K562 (cell line): ENCODE measurements around the gene SPATA31D1.

Experiments used
- AFF1 ChIP-seq, 2 experiments: fragments of 450-650 bp; IDR thresholded peaks; 2 replicates each; pipeline ENCODE4 v1.6.1; 2018; ENCODE audit warnings: mild to moderate bottlenecking in 2 of 2, low read depth in 1 of 2; ENCODE audit not compliant: partially characterized antibody in 2 of 2
- BHLHE40 ChIP-seq: IDR thresholded peaks from 2 replicates; pipeline ENCODE4 v1.6.1; 2011; ENCODE audit warnings: low read length, improper control_type of control experiment
- CREB5 ChIP-seq: fragments of 250-450 bp; sonication (Bioruptor Pico); IDR thresholded peaks from 2 replicates; pipeline ENCODE4 v1.5.0; 2020; ENCODE audit warnings: mild to moderate bottlenecking
- CTCF ChIP-seq, 3 experiments: IDR thresholded peaks in 2 of 3; conservative IDR thresholded peaks in 1 of 3; 2 replicates each; pipeline ENCODE4 v1.5.1; 2011 to 2012; ENCODE audit warnings: low read length in 3 of 3, mild to moderate bottlenecking in 3 of 3, control low read depth in 2 of 3, improper control_type of control experiment in 1 of 3, inconsistent platforms in 1 of 3, low read depth in 1 of 3, mixed read lengths in 1 of 3, moderate library complexity in 1 of 3; ENCODE audit not compliant: insufficient read depth in 2 of 3
- GTF2F1 ChIP-seq: IDR thresholded peaks from 2 replicates; pipeline ENCODE4 v1.6.1; 2011; ENCODE audit warnings: low read depth, low read length, improper control_type of control experiment
- MAFK ChIP-seq: IDR thresholded peaks from 2 replicates; pipeline ENCODE4 v1.6.1; 2011; ENCODE audit warnings: low read length, improper control_type of control experiment
- MYC ChIP-seq, 2 experiments: fragments of 250-450 bp in 1 of 2; sonication (Bioruptor Pico) in 1 of 2; IDR thresholded peaks; 2 replicates each; pipeline versions ENCODE4 v1.5.1 to v1.6.1; 2012 to 2021; ENCODE audit warnings: low read depth in 2 of 2, borderline replicate concordance in 1 of 2, improper control_type of control experiment in 1 of 2, low read length in 1 of 2, mild to moderate bottlenecking in 1 of 2, moderate library complexity in 1 of 2
- POLR2A ChIP-seq: fragments of 450-650 bp; conservative IDR thresholded peaks from 2 replicates; pipeline ENCODE4 v1.6.1; 2016
- SMC3 ChIP-seq: conservative IDR thresholded peaks from 2 replicates; pipeline ENCODE4 v1.6.1; 2011; ENCODE audit warnings: low read depth, low read length, improper control_type of control experiment; ENCODE audit not compliant: insufficient read depth

- TF ChIP-seq CTCF (IDR thresholded peaks at IDR 0.05 in 2 of 3, conservative IDR thresholded peaks at IDR 0.05 in 1 of 3; ENCODE audit: insufficient read depth in 2 of 3, low read depth in 1 of 3, low read length in 3 of 3) = no peak
- no peak for TF ChIP-seq AFF1 (IDR thresholded peaks at IDR 0.05; ENCODE audit: low read depth in 1 of 2, partially characterized antibody in 2 of 2)
- no peak for TF ChIP-seq BHLHE40
- TF ChIP-seq GTF2F1 = no peak
- TF ChIP-seq SMC3 = no peak
- TF ChIP-seq POLR2A = no peak
- TF ChIP-seq CREB5 (CRISPR knock-in tag) = no peak
- TF ChIP-seq MYC (IDR thresholded peaks at IDR 0.05; ENCODE audit: low read depth, low read length) = no peak
- TF ChIP-seq MYC (CRISPR knock-in tag; IDR thresholded peaks at IDR 0.05; ENCODE audit: borderline replicate concordance, low read depth) = no peak
- no peak for TF ChIP-seq MAFK
Measured at GRCh38 chr9:82036086-82036485, 47.5 kb downstream of the SPATA31D1 start.
